SK-N-SH (cell line): Measurements from ENCODE around the gene ANO4. TPM values are rescaled to one million over a fixed set of nuclear protein-coding genes. Genes with fewer than 3 reads are reported as not detected.

Experiments
- CHD2 ChIP-seq: fragments of 150-350 bp; IDR thresholded peaks from 2 replicates; pipeline ENCODE4 v1.6.1; 2018; ENCODE audit warnings: low read length; ENCODE audit not compliant: partially characterized antibody
- ELF1 ChIP-seq: IDR thresholded peaks from 2 replicates; pipeline ENCODE4 v1.4.0; 2012
- EP300 ChIP-seq, 2 experiments: IDR thresholded peaks; 2 replicates each; pipeline versions ENCODE4 v1.4.0 to v1.6.1; 2012; ENCODE audit warnings: borderline replicate concordance in 1 of 2, low read depth in 1 of 2, low read length in 1 of 2
- EZH2phosphoT487 ChIP-seq: fragments of 200-600 bp; sonication (generic); IDR thresholded peaks from 2 replicates; pipeline ENCODE4 v1.6.1; 2017; ENCODE audit warnings: low read depth, mixed run types, mild to moderate bottlenecking, antibody characterized with exemption, moderate library complexity, borderline replicate concordance
- FOXJ3 ChIP-seq: sonication (generic); formaldehyde crosslinking; IDR thresholded peaks from 2 replicates; pipeline ENCODE4 v1.5.1; 2020; ENCODE audit warnings: mild to moderate bottlenecking, missing genetic modification reagents
- GABPA ChIP-seq: IDR thresholded peaks from 2 replicates; pipeline ENCODE4 v1.4.0; 2012; ENCODE audit warnings: low read depth, mild to moderate bottlenecking
- MEF2A ChIP-seq: IDR thresholded peaks from 2 replicates; pipeline ENCODE4 v1.4.0; 2012; ENCODE audit warnings: low read depth, borderline replicate concordance
- MXI1 ChIP-seq: IDR thresholded peaks from 2 replicates; pipeline ENCODE4 v1.6.1; 2012; ENCODE audit warnings: mild to moderate bottlenecking, low read depth, low read length, improper control_type of control experiment
- RCOR1 ChIP-seq: fragments of 150-350 bp; IDR thresholded peaks from 2 replicates; pipeline ENCODE4 v1.6.1; 2017; ENCODE audit warnings: antibody characterized with exemption, low read length
- RFX5 ChIP-seq: IDR thresholded peaks from 2 replicates; pipeline ENCODE4 v1.6.1; 2012; ENCODE audit warnings: mild to moderate bottlenecking, improper control_type of control experiment, low read length
- TAF1 ChIP-seq: IDR thresholded peaks from 2 replicates; pipeline ENCODE4 v1.6.1; 2012; ENCODE audit warnings: low read depth, mild to moderate bottlenecking, low read length, moderate library complexity, borderline replicate concordance
- polyA plus RNA-seq, 3 experiments: library from polyadenylated mRNA; depleted of rRNA; stranded (reverse); fragments of >200 nt; gene quantifications; 2 replicates each; pipeline ENCODE4 v1.2.3, GENCODE V29; 2012
- TF ChIP-seq, protein P1 (sequence below): IDR thresholded peaks from 2 replicates; pipeline ENCODE4 v1.4.0; 2012; ENCODE audit warnings: low read depth, borderline replicate concordance
- TF ChIP-seq, protein P2 (sequence below): IDR thresholded peaks from 2 replicates; pipeline ENCODE4 v1.4.0; 2012; ENCODE audit warnings: low read depth, borderline replicate concordance
- TF ChIP-seq, protein P3 (sequence below): IDR thresholded peaks from 2 replicates; pipeline ENCODE4 v1.6.1; 2012; ENCODE audit warnings: mild to moderate bottlenecking, low read depth, low read length, moderate library complexity
- TF ChIP-seq, protein P4 (sequence below): fragments of 200-600 bp; sonication (generic); IDR thresholded peaks from 2 replicates; pipeline ENCODE4 v1.6.1; 2017; ENCODE audit warnings: antibody characterized with exemption, mild to moderate bottlenecking, moderate library complexity

ANO4 gene
- polyA plus RNA-seq, 1 of the 3 experiments (the other 2 are of a cell fraction): 9.4 TPM

DNA sequence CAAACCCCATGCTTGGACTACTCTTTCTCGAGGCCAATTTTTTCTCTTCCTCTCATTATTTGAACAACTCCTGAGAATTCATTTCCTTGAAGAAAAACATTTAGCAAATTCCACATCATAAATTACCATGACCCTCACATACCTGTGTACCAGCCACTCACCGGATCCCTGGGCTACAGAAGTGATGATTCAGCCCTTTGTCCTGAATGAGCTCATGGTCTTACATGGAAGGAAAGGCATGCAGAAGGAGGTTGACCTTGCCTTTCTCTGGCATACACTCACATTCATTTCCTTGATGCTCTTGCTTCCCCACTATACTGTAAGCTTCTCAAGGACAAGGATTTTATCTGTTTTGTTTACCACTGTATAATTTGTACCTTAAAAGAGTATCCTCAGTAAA lies 224.0 kb downstream of the ANO4 start (continued):
- TF ChIP-seq, protein P1, sequence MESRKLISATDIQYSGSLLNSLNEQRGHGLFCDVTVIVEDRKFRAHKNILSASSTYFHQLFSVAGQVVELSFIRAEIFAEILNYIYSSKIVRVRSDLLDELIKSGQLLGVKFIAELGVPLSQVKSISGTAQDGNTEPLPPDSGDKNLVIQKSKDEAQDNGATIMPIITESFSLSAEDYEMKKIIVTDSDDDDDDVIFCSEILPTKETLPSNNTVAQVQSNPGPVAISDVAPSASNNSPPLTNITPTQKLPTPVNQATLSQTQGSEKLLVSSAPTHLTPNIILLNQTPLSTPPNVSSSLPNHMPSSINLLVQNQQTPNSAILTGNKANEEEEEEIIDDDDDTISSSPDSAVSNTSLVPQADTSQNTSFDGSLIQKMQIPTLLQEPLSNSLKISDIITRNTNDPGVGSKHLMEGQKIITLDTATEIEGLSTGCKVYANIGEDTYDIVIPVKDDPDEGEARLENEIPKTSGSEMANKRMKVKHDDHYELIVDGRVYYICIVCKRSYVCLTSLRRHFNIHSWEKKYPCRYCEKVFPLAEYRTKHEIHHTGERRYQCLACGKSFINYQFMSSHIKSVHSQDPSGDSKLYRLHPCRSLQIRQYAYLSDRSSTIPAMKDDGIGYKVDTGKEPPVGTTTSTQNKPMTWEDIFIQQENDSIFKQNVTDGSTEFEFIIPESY: peak; percentile 53; the same call in 1 of the 2 replicates
- TF ChIP-seq CHD2 (no peak), FOXJ3 (CRISPR knock-in tag) (no peak), RFX5 (no peak), TAF1 (no peak), MEF2A (peak; percentile 64), ELF1 (peak; percentile 29; the same call in 1 of the 2 replicates), MXI1 (no peak), EP300 (IDR thresholded peaks at IDR 0.05; ENCODE audit: borderline replicate concordance in 1 of 2, low read depth in 1 of 2, low read length in 1 of 2) (peak in 1 of 2 experiments; percentile 94; a peak in 2 of 4 replicates), RCOR1 (no peak), GABPA (no peak), EZH2phosphoT487 (no peak)
- TF ChIP-seq, protein P2, sequence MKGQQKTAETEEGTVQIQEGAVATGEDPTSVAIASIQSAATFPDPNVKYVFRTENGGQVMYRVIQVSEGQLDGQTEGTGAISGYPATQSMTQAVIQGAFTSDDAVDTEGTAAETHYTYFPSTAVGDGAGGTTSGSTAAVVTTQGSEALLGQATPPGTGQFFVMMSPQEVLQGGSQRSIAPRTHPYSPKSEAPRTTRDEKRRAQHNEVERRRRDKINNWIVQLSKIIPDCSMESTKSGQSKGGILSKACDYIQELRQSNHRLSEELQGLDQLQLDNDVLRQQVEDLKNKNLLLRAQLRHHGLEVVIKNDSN: no peak
- TF ChIP-seq, protein P3, sequence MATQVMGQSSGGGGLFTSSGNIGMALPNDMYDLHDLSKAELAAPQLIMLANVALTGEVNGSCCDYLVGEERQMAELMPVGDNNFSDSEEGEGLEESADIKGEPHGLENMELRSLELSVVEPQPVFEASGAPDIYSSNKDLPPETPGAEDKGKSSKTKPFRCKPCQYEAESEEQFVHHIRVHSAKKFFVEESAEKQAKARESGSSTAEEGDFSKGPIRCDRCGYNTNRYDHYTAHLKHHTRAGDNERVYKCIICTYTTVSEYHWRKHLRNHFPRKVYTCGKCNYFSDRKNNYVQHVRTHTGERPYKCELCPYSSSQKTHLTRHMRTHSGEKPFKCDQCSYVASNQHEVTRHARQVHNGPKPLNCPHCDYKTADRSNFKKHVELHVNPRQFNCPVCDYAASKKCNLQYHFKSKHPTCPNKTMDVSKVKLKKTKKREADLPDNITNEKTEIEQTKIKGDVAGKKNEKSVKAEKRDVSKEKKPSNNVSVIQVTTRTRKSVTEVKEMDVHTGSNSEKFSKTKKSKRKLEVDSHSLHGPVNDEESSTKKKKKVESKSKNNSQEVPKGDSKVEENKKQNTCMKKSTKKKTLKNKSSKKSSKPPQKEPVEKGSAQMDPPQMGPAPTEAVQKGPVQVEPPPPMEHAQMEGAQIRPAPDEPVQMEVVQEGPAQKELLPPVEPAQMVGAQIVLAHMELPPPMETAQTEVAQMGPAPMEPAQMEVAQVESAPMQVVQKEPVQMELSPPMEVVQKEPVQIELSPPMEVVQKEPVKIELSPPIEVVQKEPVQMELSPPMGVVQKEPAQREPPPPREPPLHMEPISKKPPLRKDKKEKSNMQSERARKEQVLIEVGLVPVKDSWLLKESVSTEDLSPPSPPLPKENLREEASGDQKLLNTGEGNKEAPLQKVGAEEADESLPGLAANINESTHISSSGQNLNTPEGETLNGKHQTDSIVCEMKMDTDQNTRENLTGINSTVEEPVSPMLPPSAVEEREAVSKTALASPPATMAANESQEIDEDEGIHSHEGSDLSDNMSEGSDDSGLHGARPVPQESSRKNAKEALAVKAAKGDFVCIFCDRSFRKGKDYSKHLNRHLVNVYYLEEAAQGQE: no peak
- TF ChIP-seq, protein P4, sequence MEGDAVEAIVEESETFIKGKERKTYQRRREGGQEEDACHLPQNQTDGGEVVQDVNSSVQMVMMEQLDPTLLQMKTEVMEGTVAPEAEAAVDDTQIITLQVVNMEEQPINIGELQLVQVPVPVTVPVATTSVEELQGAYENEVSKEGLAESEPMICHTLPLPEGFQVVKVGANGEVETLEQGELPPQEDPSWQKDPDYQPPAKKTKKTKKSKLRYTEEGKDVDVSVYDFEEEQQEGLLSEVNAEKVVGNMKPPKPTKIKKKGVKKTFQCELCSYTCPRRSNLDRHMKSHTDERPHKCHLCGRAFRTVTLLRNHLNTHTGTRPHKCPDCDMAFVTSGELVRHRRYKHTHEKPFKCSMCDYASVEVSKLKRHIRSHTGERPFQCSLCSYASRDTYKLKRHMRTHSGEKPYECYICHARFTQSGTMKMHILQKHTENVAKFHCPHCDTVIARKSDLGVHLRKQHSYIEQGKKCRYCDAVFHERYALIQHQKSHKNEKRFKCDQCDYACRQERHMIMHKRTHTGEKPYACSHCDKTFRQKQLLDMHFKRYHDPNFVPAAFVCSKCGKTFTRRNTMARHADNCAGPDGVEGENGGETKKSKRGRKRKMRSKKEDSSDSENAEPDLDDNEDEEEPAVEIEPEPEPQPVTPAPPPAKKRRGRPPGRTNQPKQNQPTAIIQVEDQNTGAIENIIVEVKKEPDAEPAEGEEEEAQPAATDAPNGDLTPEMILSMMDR: no peak
